LNCaP clone FGC (cell line): ENCODE measurements around the gene DYTN.

Experiments
- DNase-seq: peaks from one replicate; pipeline ENCODE4 v3.0.0-alpha.2; 2011; ENCODE audit warnings: low read depth
- H3K4me3 ChIP-seq: 2 replicates; pipeline ENCODE4 v1.5.1; 2011; ENCODE audit warnings: mild to moderate bottlenecking, low read depth, low read length, control low read depth
- TF ChIP-seq, protein P1 (sequence below): IDR thresholded peaks from 2 replicates; pipeline ENCODE4 v1.5.1; 2012; ENCODE audit warnings: mild to moderate bottlenecking; ENCODE audit not compliant: control insufficient read depth, insufficient read depth; ENCODE audit errors: extremely low read depth

DYTN gene

DNA sequence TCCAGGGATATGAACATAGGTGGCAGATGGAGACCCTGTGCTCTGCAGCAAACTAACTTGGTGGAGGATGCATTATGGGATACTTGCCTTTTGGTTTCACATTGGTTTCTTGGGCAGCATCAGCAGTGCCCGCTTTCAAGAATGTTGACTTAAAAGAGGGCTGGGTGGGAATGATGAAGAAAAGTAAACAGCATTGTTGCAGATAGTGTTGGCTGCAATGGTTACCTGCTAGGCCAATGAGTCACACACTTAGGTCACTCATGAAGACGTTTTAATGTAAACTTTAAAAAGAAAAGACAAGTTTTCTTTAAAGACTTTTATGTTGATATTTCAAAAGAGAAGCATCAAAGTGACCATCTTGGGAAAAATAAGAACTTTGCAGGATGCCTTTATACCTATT, 102.0 kb downstream of the DYTN start:
- TF ChIP-seq, protein P1, sequence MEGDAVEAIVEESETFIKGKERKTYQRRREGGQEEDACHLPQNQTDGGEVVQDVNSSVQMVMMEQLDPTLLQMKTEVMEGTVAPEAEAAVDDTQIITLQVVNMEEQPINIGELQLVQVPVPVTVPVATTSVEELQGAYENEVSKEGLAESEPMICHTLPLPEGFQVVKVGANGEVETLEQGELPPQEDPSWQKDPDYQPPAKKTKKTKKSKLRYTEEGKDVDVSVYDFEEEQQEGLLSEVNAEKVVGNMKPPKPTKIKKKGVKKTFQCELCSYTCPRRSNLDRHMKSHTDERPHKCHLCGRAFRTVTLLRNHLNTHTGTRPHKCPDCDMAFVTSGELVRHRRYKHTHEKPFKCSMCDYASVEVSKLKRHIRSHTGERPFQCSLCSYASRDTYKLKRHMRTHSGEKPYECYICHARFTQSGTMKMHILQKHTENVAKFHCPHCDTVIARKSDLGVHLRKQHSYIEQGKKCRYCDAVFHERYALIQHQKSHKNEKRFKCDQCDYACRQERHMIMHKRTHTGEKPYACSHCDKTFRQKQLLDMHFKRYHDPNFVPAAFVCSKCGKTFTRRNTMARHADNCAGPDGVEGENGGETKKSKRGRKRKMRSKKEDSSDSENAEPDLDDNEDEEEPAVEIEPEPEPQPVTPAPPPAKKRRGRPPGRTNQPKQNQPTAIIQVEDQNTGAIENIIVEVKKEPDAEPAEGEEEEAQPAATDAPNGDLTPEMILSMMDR: no peak
- DNase-seq: no peak

DNA sequence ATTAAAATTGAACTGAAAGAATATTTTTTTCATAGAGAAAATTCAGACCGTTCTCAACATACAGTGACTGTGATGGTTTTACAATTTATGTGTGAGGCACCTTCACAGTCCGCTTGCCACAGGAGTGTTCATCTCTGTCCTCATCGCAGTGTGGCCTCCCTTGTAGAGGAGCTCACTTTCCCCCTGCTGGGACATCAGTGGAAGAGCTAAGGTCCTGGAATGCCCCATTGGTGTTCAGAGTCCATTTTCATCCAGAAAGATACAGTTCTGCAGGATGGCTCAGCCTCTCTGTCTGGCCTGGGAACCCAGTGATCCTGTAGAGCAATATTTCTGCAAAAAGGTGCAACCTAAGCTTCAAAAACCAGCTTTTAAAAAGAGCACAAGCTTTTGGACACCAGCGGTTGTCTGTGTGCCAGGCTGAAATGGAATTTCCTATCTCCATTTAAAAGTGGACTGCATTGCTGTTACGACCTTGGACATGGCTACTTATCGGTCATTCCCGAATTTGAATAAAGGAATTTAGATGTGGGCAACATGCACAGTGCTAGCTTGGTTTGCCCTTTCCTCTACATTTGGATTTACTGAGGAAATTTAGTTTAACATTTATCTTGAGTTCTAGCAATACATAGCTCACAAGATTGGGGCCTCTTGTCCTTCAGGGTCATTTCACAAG, 102.6 kb downstream of the DYTN start:
- no peak overlapping the region for H3K4me3 ChIP-seq
- TF ChIP-seq, protein P1: no peak
- no peak for DNase-seq

More for the DNA sequence above, 102.0 kb downstream of the DYTN start:
- no peak overlapping the region for H3K4me3 ChIP-seq

DNA sequence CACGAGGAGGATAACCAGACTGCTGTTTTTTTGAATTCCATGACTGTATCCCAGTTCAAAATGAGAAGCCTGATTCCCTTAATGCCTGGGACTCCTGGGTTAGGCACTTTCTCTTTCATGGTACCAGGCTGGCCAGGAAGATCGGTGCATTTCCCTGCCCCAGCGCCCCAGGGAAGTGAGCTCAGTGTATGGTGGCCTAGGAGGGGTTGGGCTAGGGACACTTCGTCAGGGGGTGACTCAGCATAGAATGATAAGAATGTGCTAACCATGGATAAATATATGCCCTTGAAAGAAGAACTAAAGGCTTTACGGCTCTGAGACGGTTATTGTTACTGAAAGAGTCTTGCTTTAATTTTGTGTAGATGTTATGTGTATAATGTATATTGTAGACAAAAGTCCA, 103.4 kb downstream of the DYTN start:
- H3K4me3 ChIP-seq: no peak overlapping the region
- DNase-seq: no peak
- TF ChIP-seq, protein P1: no peak

DNA sequence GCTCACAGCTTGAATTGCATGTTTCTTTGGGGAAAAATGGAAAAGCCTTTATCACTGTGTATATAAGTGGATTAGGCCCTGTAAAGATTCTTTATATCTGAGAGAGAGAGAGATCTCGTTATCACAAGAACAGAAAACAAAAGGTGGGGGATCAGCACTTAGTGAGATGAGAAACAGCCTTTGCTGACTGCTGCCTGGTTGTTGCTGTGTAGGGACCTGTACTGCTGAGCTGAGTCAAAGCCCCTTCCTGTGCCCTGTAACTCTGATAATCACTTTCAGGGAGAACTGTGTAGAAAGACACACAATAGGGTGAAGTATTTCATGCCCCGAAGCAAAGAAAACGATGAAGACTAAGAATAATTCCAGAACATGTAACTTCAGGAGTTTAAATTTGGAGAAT, 106.5 kb downstream of the DYTN start:
- TF ChIP-seq, protein P1: no peak
- no peak overlapping the region for H3K4me3 ChIP-seq
- DNase-seq: no peak

DNA sequence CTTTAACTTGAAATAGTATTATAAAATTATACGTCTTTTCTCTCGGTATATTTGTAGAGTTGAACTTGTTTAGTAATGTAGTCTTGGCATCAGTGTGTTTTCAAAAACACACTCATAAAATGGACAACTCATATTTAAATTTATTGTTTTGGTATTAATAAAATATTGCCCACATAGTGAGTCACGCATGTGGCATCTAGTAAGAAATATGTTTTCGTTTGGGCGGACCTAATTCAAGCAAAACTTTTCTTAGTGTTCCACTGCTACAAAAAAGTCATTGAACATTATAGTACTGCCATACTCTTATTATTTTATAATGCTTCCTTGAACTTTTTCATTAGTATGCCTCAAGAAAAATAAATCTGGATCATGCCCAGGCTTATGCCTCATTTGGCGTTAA, 107.0 kb downstream of the DYTN start:
- H3K4me3 ChIP-seq: no peak overlapping the region
- DNase-seq: no peak
- TF ChIP-seq, protein P1: no peak

DNA sequence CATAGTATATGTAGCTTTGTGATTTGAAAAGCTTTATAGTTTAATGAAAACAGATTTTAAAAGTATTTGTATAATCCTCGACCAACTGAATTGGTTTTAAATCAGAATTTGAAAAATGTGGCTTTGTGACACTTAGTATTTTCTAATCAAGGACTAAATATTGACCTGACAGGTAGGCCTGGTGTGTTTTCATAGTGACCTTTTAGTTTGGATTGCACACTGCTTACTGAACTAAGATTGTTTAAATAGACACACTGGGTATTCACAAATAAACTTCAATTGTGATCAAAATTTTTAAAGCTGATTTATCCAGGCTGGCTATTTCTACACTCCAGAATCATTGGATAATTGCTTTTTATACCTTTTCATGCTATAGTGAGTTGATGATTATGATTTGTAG, 107.7 kb downstream of the DYTN start:
- no peak overlapping the region for H3K4me3 ChIP-seq
- TF ChIP-seq, protein P1: no peak
- DNase-seq: no peak

DNA sequence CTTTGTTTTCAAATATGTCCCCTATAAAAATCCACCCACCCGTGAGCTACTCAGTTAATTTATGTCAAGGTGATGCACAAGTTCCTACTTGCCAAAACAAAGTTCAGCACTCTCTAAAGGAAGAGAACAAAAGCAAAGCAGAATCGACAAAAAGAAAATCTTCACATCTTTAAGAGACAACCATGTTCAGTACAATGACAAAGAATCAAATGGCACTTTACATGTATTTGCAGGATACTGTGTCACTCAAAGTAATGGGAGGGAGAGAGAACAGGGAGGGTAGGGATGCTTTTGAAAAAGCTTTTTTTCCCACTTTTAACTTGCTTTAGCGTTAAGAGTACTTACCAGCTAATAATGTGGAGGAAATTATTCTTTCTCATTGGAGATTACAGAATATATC, 115.0 kb downstream of the DYTN start:
- TF ChIP-seq, protein P1: no peak
- no peak for DNase-seq
- no peak overlapping the region for H3K4me3 ChIP-seq
